Stimulated activated CD4-positive, alpha-beta T cell treated with anti-CD3 and anti-CD28 coated beads, Interleukin-1b, Interleukin-23, amount 100 ng/mL, for 1 hour (primary cell): ENCODE results near the gene CNTN3.

Experiments used
- DNase-seq, 2 donors: peaks; one replicate each; pipeline ENCODE4 v3.0.0-alpha.2; 2020; ENCODE audit warnings: low read depth in 2 of 2

The CNTN3 gene

GRCh38 chr3:74614107-74614967 lies at the start of gene CNTN3:
TSS of gene CNTN3 (minus strand) at chr3:74614659. CDS start at chr3:74521112, 93,547 bp downstream.
- DNase-seq = no peak

GRCh38 chr3:74663178-74663577 lies 48.7 kb upstream of the CNTN3 start:
- DNase-seq = no peak

GRCh38 chr3:74661672-74662071 lies 47.2 kb upstream of the CNTN3 start:
- no peak for DNase-seq

- DNase-seq = no peak
These were observed 37.4 kb upstream of the CNTN3 start for GRCh38 chr3:74651885-74652284.

GRCh38 chr3:74651292-74651691 lies 36.8 kb upstream of the CNTN3 start:
- no peak for DNase-seq

DNA sequence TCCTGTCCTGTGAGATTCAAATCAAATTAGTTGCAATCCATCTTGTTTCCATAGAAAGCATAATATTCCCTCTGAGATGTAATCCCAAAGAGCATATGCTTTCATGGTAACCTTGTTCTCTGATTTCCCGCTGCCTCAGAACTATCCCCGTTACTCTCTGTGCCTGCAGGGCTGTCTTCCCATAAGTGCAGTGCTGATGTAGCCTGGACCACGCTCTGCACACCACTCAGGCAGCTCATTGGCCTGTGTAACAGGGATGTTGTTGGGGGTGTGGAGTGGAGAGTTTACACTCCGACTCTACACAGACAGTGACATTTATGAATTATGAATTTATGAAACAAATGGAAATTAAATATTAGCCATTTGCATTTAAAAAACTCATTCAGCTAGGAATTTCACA lies 33.6 kb upstream of the CNTN3 start:
- no peak for DNase-seq

GRCh38 chr3:74646094-74646493 lies 31.6 kb upstream of the CNTN3 start:
- DNase-seq = no peak

DNA sequence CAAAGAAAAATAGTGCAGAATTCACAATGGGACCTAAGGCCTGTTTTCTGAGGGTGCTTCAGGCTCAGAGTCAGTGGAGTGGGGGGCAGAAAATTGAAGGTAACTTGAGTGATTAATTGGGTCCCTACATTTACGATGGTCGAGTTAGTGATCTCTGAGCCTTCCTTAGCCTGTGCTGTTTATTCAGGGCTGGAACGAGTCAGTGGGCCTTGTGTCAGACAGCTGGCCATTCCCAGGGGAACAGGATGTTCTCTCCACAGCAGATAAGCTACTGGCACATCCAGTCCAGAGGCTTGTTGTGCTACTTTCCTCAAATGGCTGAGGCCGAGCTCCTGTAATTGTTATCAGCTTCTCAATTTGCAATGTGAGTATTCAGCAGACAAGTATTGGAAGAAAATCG lies 29.2 kb upstream of the CNTN3 start:
- no peak for DNase-seq

GRCh38 chr3:74642876-74643275 lies 28.4 kb upstream of the CNTN3 start:
- no peak for DNase-seq

DNA sequence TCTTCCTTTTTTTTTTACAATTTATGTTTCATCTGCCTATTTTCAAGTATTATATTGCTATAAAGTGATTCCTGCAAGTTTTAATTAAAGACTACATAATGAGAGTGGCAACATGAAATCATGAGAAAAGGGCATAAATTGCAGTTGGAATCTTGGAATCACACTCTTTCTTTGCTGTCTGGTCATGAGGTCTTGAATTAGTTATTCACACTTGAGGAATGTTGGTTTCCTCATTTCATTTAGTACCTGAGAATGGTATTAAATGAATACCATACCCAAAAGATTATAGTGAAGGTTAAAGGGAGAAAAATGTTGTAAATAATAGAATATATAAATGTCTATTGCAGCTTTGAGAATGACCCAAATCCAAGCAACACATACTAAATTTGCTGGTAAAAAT lies 25.8 kb upstream of the CNTN3 start:
- DNase-seq = no peak

GRCh38 chr3:74639681-74640080 lies 25.2 kb upstream of the CNTN3 start:
- DNase-seq = no peak

- no peak for DNase-seq
These were observed 22.5 kb upstream of the CNTN3 start for GRCh38 chr3:74636981-74637380.

GRCh38 chr3:74633021-74633420 lies 18.6 kb upstream of the CNTN3 start:
- DNase-seq = no peak

DNA sequence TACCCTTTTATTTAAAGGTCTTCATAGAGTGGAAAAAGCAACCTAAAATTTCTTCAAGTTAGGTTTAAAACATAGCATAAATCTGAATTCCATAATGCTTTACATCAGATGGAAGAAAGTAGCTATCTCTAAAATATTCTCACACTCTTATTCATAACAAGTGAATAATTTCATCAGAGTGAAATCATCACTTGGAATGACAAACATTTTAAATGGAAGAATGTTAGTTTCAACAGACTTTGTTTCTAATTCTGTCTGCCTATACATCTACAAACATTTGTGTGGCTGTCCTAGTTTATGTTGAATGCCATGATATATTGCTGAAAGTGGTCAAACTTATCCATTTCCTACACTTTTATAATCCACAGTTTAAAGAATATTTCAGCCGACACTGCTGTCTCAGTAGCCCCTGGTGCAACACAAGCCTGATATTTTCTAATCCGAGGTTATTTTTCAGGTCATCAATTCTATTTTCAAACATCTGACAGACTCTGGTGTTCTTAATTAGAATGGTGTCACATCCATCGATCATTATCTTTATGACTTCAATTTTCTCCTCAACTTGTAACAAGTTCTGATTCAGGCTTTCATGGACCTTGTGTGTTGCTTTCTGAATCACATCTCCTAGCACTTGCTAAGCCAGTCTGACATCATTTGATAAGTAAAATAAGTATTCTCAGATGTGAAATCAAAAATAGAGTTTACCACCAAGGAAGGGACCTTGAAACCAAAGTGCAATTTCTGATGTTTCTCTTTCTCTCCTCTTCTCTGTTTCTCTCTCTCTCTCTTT lies 17.1 kb upstream of the CNTN3 start:
- DNase-seq = no peak

- no peak for DNase-seq
These were observed 16.1 kb upstream of the CNTN3 start for GRCh38 chr3:74630602-74631001.

DNA sequence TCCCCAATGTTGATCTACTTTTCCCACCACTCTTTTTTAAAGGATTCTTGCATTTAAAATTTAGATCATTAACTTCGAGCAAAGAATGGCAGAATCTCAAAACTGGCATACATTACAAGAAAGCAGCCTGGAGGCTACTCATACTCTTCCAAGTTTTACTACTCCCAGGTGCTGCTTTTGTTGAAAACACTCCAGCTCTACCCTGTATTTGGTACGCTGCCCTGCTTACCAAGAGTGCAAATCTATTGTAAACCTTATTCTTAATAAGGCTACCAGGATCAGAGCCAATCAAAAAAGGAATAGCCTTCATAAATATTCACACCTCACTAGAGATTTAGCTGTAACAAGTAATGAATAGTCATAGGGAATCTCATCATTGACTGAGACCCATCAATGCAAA lies 11.6 kb upstream of the CNTN3 start:
- DNase-seq = no peak

GRCh38 chr3:74624301-74624700 lies 9.8 kb upstream of the CNTN3 start:
- DNase-seq = no peak

- no peak for DNase-seq
These were observed 8.9 kb upstream of the CNTN3 start for GRCh38 chr3:74623261-74623836.

GRCh38 chr3:74621581-74621980 lies 7.1 kb upstream of the CNTN3 start:
- no peak for DNase-seq

DNA sequence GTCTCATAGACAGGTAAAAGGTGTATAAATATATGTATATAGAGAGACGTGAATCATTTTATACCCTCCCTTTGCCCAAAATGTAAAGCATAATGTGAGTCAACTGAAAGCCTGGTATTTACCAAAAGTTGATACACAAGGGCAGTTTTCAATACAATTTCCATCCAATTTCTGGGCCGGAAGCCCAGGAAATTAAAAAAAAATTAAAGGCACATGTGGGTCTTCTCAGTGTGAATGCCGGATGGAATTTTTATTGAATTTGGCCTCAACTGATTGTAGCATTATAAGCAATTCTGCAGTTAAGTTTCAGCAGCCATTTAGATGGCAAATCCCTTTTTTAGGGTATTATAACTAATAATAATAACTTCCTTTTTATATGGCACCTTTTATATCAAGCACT lies 3.3 kb upstream of the CNTN3 start:
- DNase-seq = no peak

DNA sequence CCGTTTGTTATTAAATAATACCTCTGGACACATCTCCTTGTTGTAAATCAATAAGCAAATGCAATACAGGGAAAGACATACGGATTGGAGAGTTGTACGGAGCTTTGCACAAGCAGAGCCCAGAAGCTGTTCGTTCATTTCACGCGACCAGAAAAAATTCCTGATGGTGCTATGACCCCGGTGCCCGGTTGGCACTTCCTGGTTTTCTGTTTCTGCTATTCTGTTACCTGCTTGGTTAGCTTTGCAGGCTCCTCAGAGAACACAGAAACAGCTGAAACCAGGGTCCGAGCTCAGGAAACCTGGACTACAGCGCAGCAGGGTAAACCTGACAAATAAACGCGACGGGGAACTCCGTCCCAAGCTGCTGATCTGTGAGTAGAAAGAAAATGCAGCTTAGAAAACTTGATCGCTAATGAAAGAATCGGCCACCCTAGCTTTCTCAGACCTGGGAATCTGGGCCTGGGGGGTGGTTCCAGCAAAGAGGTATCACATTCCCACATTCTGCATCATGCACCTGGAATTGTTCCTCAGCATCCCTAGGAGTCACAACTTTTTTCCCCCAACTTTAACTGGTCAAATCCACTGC lies 845 bp downstream of the CNTN3 start:
- no peak for DNase-seq

- DNase-seq = no peak
These were observed 1.4 kb downstream of the CNTN3 start for GRCh38 chr3:74613060-74613459.
